Raji (cell line): ENCODE data around the gene EID3.

Experiments used
- POLR2A ChIP-seq: IDR thresholded peaks from 2 replicates; pipeline ENCODE4 v1.6.1; 2011; ENCODE audit warnings: low read depth, low read length, control low read depth; ENCODE audit not compliant: insufficient read depth

EID3 gene

GRCh38 chr12:104285740-104286515 is 17.6 kb upstream of the EID3 start:
- no peak for TF ChIP-seq POLR2A

- peak; percentile 98 for TF ChIP-seq POLR2A
Measured at GRCh38 chr12:104286516-104287482, 16.7 kb upstream of the EID3 start.

DNA sequence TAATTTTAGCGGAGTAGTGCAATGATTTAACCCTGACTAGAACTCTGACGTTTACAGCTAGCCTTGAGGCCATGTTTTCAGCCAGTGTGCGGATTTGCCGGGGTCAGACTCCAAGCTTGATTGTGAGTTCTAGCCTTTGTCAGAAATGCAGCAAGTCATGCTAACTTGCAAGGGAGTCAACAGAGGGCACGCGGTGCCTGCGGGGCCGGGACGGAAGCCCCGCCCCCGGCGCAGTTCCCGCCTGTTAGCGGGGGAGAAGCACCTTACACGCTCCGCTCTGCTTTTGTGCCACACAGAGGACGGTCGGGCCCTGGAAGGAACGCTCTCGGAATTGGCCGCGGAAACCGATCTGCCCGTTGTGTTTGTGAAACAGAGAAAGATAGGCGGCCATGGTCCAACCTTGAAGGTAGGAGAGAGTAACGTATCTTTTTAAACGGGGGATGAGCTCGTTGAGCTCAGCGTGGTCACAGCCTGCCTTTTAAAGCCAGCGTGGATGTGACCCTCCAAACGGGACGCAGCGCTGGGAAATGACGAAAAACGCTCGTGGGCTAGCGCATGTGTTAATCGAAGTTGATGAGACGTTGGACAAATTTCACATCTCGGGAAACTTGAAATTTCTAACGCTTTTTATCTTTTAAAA is 14.8 kb upstream of the EID3 start:
- peak; percentile 76 for TF ChIP-seq POLR2A

GRCh38 chr12:104290320-104290719 is 13.2 kb upstream of the EID3 start:
- no peak for TF ChIP-seq POLR2A

- no peak for TF ChIP-seq POLR2A
Measured at GRCh38 chr12:104290855-104291254, 12.7 kb upstream of the EID3 start.

DNA sequence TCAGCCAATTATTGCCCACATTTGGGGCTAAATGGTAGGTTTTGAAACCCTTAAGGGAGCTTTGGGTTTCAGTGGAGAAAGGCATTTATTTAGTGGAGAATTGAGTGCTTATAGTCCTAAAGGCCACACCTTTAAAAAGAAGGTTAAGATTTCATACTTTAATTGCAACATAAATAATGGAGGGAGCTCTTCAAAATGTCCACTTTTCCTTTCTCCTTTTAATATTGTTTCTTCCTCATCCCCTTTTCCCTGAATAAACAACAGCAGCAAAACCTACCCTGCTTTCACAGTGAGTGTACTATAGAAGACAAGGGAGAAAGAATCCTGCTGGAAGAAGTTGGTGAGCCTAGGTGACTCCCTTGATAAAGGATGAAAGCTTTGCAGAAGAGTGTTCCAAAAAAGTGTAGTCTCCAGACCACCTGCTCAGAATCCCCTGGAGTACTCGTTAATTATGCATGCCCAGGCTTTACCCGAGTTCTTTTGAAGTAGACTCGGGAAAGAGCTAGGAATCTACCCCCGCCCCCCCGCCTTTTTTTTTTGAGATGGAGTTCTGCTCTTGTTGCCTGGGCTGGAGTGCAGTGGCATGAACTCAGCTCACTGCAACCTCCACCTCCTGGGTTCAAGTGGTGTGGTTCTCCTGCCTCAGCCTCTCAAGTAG is 11.5 kb upstream of the EID3 start:
- no peak for TF ChIP-seq POLR2A

DNA sequence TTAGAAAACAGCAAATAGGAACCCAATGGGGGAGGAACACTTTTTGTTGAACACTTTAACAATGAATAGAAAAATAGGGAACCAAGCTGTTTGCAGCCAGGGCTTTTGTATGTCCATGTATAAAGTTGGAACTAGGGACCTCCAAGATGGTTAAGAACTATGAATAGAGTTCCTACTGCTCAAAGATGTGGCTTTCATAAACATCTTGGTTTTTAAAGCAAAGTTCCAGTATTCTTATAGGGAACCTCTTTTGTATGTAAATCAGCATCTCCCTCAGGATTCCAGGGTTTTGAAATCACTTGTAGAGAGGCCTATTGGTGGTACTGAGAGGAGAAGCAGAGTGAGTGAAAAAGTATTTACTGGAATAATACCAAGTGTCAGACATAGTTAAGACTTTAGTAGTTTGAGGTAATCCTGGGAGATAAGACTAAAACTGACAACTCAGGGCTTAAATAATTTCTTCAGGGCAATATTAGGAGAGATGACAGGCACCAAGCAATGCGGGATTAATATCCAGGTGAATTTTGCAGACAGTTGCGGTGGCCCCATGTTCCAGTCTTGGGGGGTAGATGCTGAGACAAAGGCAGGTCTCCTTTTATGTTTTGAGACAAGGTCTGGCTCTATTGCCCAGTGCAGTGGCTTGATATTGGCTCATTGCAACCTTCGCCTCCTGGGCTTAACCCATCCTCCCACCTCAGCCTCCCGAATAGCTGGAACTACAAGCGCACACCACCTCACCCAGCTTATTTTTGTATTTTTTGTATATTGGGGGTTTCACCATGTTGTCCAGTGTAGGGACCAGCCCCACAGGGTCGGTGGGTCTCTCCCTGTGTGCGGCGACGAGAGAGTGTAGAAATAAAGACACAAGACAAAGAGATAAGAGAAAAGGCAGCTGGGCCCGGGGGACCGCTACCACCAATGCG is 10.4 kb upstream of the EID3 start:
- TF ChIP-seq POLR2A: no peak

DNA sequence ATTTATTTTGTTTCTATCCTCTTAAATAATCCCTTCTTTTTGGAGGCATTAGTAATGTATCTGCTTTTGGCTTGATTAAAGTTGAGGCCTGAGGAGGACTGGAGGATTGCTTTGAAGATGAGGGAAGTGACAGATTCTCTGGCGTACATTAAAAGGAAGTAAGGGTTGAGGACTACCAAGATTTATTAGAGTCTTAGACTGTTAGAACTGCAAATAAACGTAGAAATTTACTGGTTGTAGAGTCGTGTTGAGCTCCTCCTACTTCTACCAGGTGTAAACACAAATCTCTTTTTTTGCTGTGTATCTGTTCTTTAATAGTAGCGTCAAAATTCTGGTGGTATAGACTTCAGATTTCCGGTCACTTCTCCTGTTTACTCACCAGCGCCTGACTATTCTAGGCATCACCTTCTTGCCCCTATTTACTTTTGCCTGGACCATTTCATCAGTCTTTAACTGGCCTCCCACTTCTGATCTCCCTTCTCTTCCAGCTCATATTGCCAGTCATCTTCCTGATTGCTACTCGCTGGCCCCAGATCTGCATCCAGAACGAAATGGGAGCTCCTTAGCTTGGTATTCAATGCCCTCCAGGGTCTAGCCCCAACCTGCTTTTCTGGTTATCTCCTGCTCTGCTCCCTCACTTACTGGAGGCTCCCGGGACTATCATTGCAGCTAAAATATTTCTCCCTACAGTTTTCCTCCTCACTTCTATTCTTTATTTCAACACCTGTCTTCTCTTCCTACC is 8.4 kb upstream of the EID3 start:
- no peak for TF ChIP-seq POLR2A

GRCh38 chr12:104295954-104296353 is 7.6 kb upstream of the EID3 start:
- TF ChIP-seq POLR2A: no peak

GRCh38 chr12:104296718-104297117 is 6.8 kb upstream of the EID3 start:
- no peak for TF ChIP-seq POLR2A

- no peak for TF ChIP-seq POLR2A
Measured at GRCh38 chr12:104297477-104298113, 5.9 kb upstream of the EID3 start.

- no peak for TF ChIP-seq POLR2A
Measured at GRCh38 chr12:104299842-104300481, 3.6 kb upstream of the EID3 start.
